GM23338 (cell line): ENCODE measurements around the gene BCAM. TPM values are rescaled to one million over a fixed set of nuclear protein-coding genes. Genes with fewer than 3 reads are reported as not detected.

Experiments
- ATAC-seq: fragments of 200-7000 bp; cut with Tn5 transposase; 3 replicates; pipeline ENCODE4 v1.9.1; 2020
- DNase-seq: peaks from one replicate; pipeline ENCODE4 v3.0.0-alpha.2; 2015; ENCODE audit warnings: low spot score
- H2AFZ ChIP-seq: fragments of 200-600 bp; sonication (generic); 2 replicates; pipeline ENCODE4 v1.8.0; 2016; ENCODE audit warnings: antibody characterized with exemption, mild to moderate bottlenecking, moderate library complexity
- H3F3A ChIP-seq: fragments of 200-600 bp; sonication (generic); replicated peaks from 2 replicates; pipeline ENCODE4 v1.8.0; 2017; ENCODE audit warnings: antibody characterized with exemption, mixed run types, low read depth
- H3K27ac ChIP-seq: fragments of 200-600 bp; sonication (generic); 2 replicates; pipeline ENCODE4 v1.6.1; 2016; ENCODE audit warnings: low read depth
- H3K27me3 ChIP-seq: fragments of 200-600 bp; sonication (generic); 2 replicates; pipeline ENCODE4 v1.8.0; 2016; ENCODE audit warnings: mild to moderate bottlenecking, mixed run types, moderate library complexity; ENCODE audit not compliant: insufficient read depth
- H3K36me3 ChIP-seq: fragments of 200-600 bp; sonication (generic); 2 replicates; pipeline ENCODE4 v1.8.0; 2016; ENCODE audit warnings: mild to moderate bottlenecking; ENCODE audit not compliant: insufficient read depth
- H3K4me1 ChIP-seq: fragments of 200-600 bp; sonication (generic); 2 replicates; pipeline ENCODE4 v1.8.0; 2016; ENCODE audit warnings: mild to moderate bottlenecking, moderate library complexity; ENCODE audit not compliant: insufficient read depth
- H3K4me2 ChIP-seq: fragments of 200-600 bp; sonication (generic); 2 replicates; pipeline ENCODE4 v1.7.1; 2017; ENCODE audit warnings: mixed run types
- H3K4me3 ChIP-seq: fragments of 200-600 bp; sonication (generic); 2 replicates; pipeline ENCODE4 v1.6.1; 2016; ENCODE audit warnings: mixed run types
- H3K79me2 ChIP-seq: fragments of 200-600 bp; sonication (generic); replicated peaks from 2 replicates; pipeline ENCODE4 v1.8.0; 2017; ENCODE audit warnings: mild to moderate bottlenecking; ENCODE audit not compliant: insufficient read depth
- H3K9me2 ChIP-seq: fragments of 200-600 bp; sonication (generic); 2 replicates; pipeline ENCODE4 v1.8.0; 2017; ENCODE audit not compliant: insufficient read depth
- H4K20me1 ChIP-seq: fragments of 200-600 bp; sonication (generic); replicated peaks from 2 replicates; pipeline ENCODE4 v1.8.0; 2017; ENCODE audit warnings: mild to moderate bottlenecking; ENCODE audit not compliant: insufficient read depth
- H3K27ac Mint-ChIP-seq: 2 replicates; pipeline ENCODE4 v1.8.0; 2020; ENCODE audit warnings: inconsistent platforms, mild to moderate bottlenecking, moderate library complexity, mixed read lengths
- H3K27me3 Mint-ChIP-seq: 3 replicates; pipeline ENCODE4 v1.8.0; 2022; ENCODE audit warnings: low read depth, mild to moderate bottlenecking, moderate library complexity, mixed read lengths, inconsistent platforms; ENCODE audit not compliant: insufficient read depth, poor library complexity
- H3K36me3 Mint-ChIP-seq: 3 replicates; pipeline ENCODE4 v1.8.0; 2021; ENCODE audit warnings: low read depth, mild to moderate bottlenecking, inconsistent platforms, moderate library complexity, mixed read lengths
- H3K4me1 Mint-ChIP-seq: 3 replicates; pipeline ENCODE4 v1.8.0; 2020; ENCODE audit warnings: mild to moderate bottlenecking, inconsistent platforms, mixed read lengths
- H3K4me3 Mint-ChIP-seq: 3 replicates; pipeline ENCODE4 v1.8.0; 2021; ENCODE audit warnings: moderate library complexity, mild to moderate bottlenecking, inconsistent platforms, mixed read lengths
- H3K9me3 Mint-ChIP-seq: 3 replicates; pipeline ENCODE4 v1.8.0; 2020; ENCODE audit warnings: moderate library complexity, mild to moderate bottlenecking, inconsistent platforms, mixed read lengths
- CREB1 ChIP-seq: fragments of 250-450 bp; sonication (Bioruptor Pico); IDR thresholded peaks from 2 replicates; pipeline ENCODE4 v1.5.0; 2020; ENCODE audit warnings: low read depth, mild to moderate bottlenecking, moderate library complexity
- EZH2 ChIP-seq: fragments of 200-600 bp; sonication (generic); IDR thresholded peaks from one replicate; pipeline ENCODE4 v1.8.0; 2017; ENCODE audit warnings: antibody characterized with exemption, mild to moderate bottlenecking, low read depth; ENCODE audit not compliant: unreplicated experiment
- EZH2phosphoT487 ChIP-seq: fragments of 200-600 bp; sonication (generic); IDR thresholded peaks from one replicate; pipeline ENCODE4 v1.8.1; 2018; ENCODE audit warnings: antibody characterized with exemption; ENCODE audit not compliant: unreplicated experiment
- JUNB ChIP-seq: IDR thresholded peaks from one replicate; pipeline ENCODE4 v1.6.1; 2016; ENCODE audit warnings: antibody characterized with exemption; ENCODE audit not compliant: unreplicated experiment
- NANOG ChIP-seq: IDR thresholded peaks from 2 replicates; pipeline ENCODE4 v1.6.1; 2016; ENCODE audit warnings: antibody characterized with exemption, borderline replicate concordance
- ZNF331 ChIP-seq: fragments of 250-450 bp; sonication (Bioruptor Pico); IDR thresholded peaks from 2 replicates; pipeline ENCODE4 v1.5.0; 2020; ENCODE audit warnings: low read depth, mild to moderate bottlenecking, moderate library complexity
- polyA plus RNA-seq: library from polyadenylated mRNA; unstranded; fragments of >200 nt; fragmentation: Nextera tagmentation; extraction: Ambion mirVana; gene quantifications from 2 replicates; pipeline ENCODE4 v1.2.1, GENCODE V29; 2016
- total RNA-seq: library from RNA; depleted of rRNA; stranded (reverse); fragments of >200 nt; shearing (Covaris generic); gene quantifications from 2 replicates; pipeline ENCODE4 v1.2.3, GENCODE V29; 2014
- TF ChIP-seq, protein P1 (sequence below): IDR thresholded peaks from 2 replicates; pipeline ENCODE4 v1.6.1; 2016; ENCODE audit warnings: antibody characterized with exemption
- TF ChIP-seq, protein P2 (sequence below): IDR thresholded peaks from one replicate; pipeline ENCODE4 v1.6.1; 2018; ENCODE audit warnings: antibody characterized with exemption; ENCODE audit not compliant: unreplicated experiment
- TF ChIP-seq, protein P3 (sequence below): fragments of 250-450 bp; sonication (Bioruptor Pico); IDR thresholded peaks from 2 replicates; pipeline ENCODE4 v1.5.0; 2020; ENCODE audit warnings: mild to moderate bottlenecking, moderate library complexity

BCAM gene
- total and polyA plus RNA-seq, 2 experiments from 2014 or later, result 33.3 to 100 TPM

DNA sequence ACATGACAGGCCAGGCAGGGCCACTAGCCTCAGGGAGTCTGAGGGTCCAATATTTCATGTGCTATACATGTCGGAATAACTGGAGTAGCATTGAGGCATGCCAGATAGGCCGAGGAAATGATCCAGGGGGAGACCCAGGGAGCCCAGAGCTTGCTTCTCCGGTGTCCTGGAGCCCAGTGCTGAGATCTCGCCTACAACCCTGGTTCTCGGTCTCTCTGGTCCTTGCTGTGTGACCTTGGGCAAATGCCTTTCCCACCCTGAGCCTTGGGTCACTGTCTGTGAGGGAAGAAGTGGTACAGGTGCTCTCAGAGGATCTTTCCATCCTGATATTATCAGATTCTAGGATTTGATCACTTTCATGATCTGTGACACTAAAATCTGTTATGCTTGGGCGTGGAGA is 19.9 kb upstream of the BCAM start:
- Histone ChIP-seq H3K9me2 (no peaks in the 10 kb centered on the region), H3K79me2 (no peaks in the 10 kb centered on the region), H3F3A (peaks cover 6% of the 10 kb centered on the region; the same call in 1 of the 2 replicates), H2AFZ (no peak overlapping the region), H3K27me3 (no peaks in the 10 kb centered on the region), H3K4me1 (no peaks in the 10 kb centered on the region), H3K4me2 (no peak overlapping the region), H3K36me3 (peaks cover 5% of the 10 kb centered on the region; the same call in 1 of the 2 replicates), H3K27ac (no peak overlapping the region), H3K4me3 (no peak overlapping the region), H4K20me1 (no peaks in the 10 kb centered on the region)
- H3K36me3 Mint-ChIP-seq, result peaks cover 36% of the 10 kb centered on the region; the same call in 2 of the 3 replicates
- ATAC-seq, result no peak
- no peak overlapping the region for H3K27ac Mint-ChIP-seq
- TF ChIP-seq EZH2, result no peak
- no peak for TF ChIP-seq JUNB
- TF ChIP-seq, protein P1, sequence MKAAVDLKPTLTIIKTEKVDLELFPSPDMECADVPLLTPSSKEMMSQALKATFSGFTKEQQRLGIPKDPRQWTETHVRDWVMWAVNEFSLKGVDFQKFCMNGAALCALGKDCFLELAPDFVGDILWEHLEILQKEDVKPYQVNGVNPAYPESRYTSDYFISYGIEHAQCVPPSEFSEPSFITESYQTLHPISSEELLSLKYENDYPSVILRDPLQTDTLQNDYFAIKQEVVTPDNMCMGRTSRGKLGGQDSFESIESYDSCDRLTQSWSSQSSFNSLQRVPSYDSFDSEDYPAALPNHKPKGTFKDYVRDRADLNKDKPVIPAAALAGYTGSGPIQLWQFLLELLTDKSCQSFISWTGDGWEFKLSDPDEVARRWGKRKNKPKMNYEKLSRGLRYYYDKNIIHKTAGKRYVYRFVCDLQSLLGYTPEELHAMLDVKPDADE, result no peak
- TF ChIP-seq, protein P2, sequence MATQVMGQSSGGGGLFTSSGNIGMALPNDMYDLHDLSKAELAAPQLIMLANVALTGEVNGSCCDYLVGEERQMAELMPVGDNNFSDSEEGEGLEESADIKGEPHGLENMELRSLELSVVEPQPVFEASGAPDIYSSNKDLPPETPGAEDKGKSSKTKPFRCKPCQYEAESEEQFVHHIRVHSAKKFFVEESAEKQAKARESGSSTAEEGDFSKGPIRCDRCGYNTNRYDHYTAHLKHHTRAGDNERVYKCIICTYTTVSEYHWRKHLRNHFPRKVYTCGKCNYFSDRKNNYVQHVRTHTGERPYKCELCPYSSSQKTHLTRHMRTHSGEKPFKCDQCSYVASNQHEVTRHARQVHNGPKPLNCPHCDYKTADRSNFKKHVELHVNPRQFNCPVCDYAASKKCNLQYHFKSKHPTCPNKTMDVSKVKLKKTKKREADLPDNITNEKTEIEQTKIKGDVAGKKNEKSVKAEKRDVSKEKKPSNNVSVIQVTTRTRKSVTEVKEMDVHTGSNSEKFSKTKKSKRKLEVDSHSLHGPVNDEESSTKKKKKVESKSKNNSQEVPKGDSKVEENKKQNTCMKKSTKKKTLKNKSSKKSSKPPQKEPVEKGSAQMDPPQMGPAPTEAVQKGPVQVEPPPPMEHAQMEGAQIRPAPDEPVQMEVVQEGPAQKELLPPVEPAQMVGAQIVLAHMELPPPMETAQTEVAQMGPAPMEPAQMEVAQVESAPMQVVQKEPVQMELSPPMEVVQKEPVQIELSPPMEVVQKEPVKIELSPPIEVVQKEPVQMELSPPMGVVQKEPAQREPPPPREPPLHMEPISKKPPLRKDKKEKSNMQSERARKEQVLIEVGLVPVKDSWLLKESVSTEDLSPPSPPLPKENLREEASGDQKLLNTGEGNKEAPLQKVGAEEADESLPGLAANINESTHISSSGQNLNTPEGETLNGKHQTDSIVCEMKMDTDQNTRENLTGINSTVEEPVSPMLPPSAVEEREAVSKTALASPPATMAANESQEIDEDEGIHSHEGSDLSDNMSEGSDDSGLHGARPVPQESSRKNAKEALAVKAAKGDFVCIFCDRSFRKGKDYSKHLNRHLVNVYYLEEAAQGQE, result no peak
- peaks cover 6% of the 10 kb centered on the region; the same call in 2 of the 3 replicates for H3K4me1 Mint-ChIP-seq
- peaks cover 18% of the 10 kb centered on the region for H3K27me3 Mint-ChIP-seq
- H3K4me3 Mint-ChIP-seq, result no peak overlapping the region
- no peaks in the 10 kb centered on the region for H3K9me3 Mint-ChIP-seq
- no peak for DNase-seq

- Mint-ChIP-seq H3K27ac (no peak overlapping the region), H3K4me1 (no peaks in the 10 kb centered on the region), H3K9me3 (no peaks in the 10 kb centered on the region), H3K36me3 (peaks cover 38% of the 10 kb centered on the region; the same call in 2 of the 3 replicates), H3K27me3 (peaks cover 15% of the 10 kb centered on the region), H3K4me3 (no peak overlapping the region)
- peaks cover 4% of the 10 kb centered on the region; the same call in 1 of the 2 replicates for H3F3A ChIP-seq
- no peak overlapping the region for H3K4me2 ChIP-seq
- no peak for ATAC-seq
- H3K27me3 ChIP-seq, result no peaks in the 10 kb centered on the region
- H3K27ac ChIP-seq, result no peak overlapping the region
- no peak overlapping the region for H2AFZ ChIP-seq
- no peaks in the 10 kb centered on the region for H4K20me1 ChIP-seq
- H3K4me3 ChIP-seq, result no peak overlapping the region
- no peaks in the 10 kb centered on the region for H3K9me2 ChIP-seq
- no peaks in the 10 kb centered on the region for H3K4me1 ChIP-seq
- H3K36me3 ChIP-seq, result peaks cover 5% of the 10 kb centered on the region; the same call in 1 of the 2 replicates
- no peaks in the 10 kb centered on the region for H3K79me2 ChIP-seq
- DNase-seq, result no peak
- TF ChIP-seq JUNB (no peak), EZH2phosphoT487 (no peak), NANOG (no peak), CREB1 (CRISPR knock-in tag) (no peak), ZNF331 (CRISPR knock-in tag) (no peak)
- TF ChIP-seq, protein P3, sequence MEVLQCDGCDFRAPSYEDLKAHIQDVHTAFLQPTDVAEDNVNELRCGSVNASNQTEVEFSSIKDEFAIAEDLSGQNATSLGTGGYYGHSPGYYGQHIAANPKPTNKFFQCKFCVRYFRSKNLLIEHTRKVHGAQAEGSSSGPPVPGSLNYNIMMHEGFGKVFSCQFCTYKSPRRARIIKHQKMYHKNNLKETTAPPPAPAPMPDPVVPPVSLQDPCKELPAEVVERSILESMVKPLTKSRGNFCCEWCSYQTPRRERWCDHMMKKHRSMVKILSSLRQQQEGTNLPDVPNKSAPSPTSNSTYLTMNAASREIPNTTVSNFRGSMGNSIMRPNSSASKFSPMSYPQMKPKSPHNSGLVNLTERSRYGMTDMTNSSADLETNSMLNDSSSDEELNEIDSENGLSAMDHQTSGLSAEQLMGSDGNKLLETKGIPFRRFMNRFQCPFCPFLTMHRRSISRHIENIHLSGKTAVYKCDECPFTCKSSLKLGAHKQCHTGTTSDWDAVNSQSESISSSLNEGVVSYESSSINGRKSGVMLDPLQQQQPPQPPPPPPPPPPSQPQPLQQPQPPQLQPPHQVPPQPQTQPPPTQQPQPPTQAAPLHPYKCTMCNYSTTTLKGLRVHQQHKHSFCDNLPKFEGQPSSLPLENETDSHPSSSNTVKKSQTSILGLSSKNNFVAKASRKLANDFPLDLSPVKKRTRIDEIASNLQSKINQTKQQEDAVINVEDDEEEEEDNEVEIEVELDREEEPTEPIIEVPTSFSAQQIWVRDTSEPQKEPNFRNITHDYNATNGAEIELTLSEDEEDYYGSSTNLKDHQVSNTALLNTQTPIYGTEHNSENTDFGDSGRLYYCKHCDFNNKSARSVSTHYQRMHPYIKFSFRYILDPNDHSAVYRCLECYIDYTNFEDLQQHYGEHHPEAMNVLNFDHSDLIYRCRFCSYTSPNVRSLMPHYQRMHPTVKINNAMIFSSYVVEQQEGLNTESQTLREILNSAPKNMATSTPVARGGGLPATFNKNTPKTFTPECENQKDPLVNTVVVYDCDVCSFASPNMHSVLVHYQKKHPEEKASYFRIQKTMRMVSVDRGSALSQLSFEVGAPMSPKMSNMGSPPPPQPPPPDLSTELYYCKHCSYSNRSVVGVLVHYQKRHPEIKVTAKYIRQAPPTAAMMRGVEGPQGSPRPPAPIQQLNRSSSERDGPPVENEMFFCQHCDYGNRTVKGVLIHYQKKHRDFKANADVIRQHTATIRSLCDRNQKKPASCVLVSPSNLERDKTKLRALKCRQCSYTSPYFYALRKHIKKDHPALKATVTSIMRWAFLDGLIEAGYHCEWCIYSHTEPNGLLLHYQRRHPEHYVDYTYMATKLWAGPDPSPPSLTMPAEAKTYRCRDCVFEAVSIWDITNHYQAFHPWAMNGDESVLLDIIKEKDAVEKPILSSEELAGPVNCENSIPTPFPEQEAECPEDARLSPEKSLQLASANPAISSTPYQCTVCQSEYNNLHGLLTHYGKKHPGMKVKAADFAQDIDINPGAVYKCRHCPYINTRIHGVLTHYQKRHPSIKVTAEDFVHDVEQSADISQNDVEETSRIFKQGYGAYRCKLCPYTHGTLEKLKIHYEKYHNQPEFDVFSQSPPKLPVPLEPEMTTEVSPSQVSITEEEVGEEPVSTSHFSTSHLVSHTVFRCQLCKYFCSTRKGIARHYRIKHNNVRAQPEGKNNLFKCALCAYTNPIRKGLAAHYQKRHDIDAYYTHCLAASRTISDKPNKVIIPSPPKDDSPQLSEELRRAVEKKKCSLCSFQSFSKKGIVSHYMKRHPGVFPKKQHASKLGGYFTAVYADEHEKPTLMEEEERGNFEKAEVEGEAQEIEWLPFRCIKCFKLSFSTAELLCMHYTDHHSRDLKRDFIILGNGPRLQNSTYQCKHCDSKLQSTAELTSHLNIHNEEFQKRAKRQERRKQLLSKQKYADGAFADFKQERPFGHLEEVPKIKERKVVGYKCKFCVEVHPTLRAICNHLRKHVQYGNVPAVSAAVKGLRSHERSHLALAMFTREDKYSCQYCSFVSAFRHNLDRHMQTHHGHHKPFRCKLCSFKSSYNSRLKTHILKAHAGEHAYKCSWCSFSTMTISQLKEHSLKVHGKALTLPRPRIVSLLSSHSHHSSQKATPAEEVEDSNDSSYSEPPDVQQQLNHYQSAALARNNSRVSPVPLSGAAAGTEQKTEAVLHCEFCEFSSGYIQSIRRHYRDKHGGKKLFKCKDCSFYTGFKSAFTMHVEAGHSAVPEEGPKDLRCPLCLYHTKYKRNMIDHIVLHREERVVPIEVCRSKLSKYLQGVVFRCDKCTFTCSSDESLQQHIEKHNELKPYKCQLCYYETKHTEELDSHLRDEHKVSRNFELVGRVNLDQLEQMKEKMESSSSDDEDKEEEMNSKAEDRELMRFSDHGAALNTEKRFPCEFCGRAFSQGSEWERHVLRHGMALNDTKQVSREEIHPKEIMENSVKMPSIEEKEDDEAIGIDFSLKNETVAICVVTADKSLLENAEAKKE (CRISPR knock-in tag), result no peak
Observed at GRCh38 chr19:44789943-44790483, 18.9 kb upstream of the BCAM start.
